Immature natural killer cell (primary cell): Measurements from ENCODE around the gene SPI1. TPM values are rescaled to one million over a fixed set of nuclear protein-coding genes. Genes with fewer than 3 reads are reported as not detected.
"Not testable (repeated sequence)": the region's sequence is repeated elsewhere in the genome, so short reads cannot be mapped to it uniquely, and the experiment has no call there.

Experiments used
- DNase-seq, 3 donors: peaks; one replicate each; pipeline ENCODE4 v3.0.0; 2022; ENCODE audit warnings: mixed read lengths in 1 of 3
- H3K27ac Mint-ChIP-seq, 6 donors: one replicate each; pipeline ENCODE4 v1.8.0; 2020; ENCODE audit warnings: mixed read lengths in 6 of 6, mild to moderate bottlenecking in 5 of 6, inconsistent platforms in 4 of 6, moderate library complexity in 3 of 6
- H3K27me3 Mint-ChIP-seq, 3 donors: one replicate each; pipeline ENCODE4 v1.8.0; 2020 to 2021; ENCODE audit warnings: low read depth in 3 of 3, mild to moderate bottlenecking in 3 of 3, mixed read lengths in 3 of 3, moderate library complexity in 3 of 3, inconsistent platforms in 1 of 3
- H3K36me3 Mint-ChIP-seq, 3 donors: one replicate each; pipeline ENCODE4 v1.8.0; 2020; ENCODE audit warnings: mixed read lengths in 3 of 3, inconsistent platforms in 2 of 3, mild to moderate bottlenecking in 2 of 3
- H3K4me1 Mint-ChIP-seq, 2 donors: one replicate each; pipeline ENCODE4 v1.8.0; 2020; ENCODE audit warnings: inconsistent platforms in 2 of 2, mild to moderate bottlenecking in 2 of 2, mixed read lengths in 2 of 2, moderate library complexity in 1 of 2
- H3K4me3 Mint-ChIP-seq, 5 donors: one replicate each; pipeline ENCODE4 v1.8.0; 2020; ENCODE audit warnings: mild to moderate bottlenecking in 5 of 5, mixed read lengths in 5 of 5, inconsistent platforms in 3 of 5, moderate library complexity in 3 of 5
- H3K9me3 Mint-ChIP-seq, 6 donors: one replicate each; pipeline ENCODE4 v1.8.0; 2020; ENCODE audit warnings: mild to moderate bottlenecking in 6 of 6, mixed read lengths in 6 of 6, inconsistent platforms in 4 of 6, moderate library complexity in 3 of 6
- polyA plus RNA-seq, 3 donors: library from polyadenylated mRNA; unstranded; fragments of 300-500 nt; fragmentation: Illumina TruSeq; gene quantifications; one replicate each; pipeline ENCODE4 v1.2.3, GENCODE V29; 2021

Gene SPI1
- polyA plus RNA-seq, 3 donors from 2014 or later = 0.95 to 3.6 (median 2.3) TPM

- no peaks in the 10 kb centered on the region for H3K9me3 Mint-ChIP-seq
- H3K36me3 Mint-ChIP-seq = no peaks in the 10 kb centered on the region
- H3K4me1 Mint-ChIP-seq = no peaks in the 10 kb centered on the region
- H3K27me3 Mint-ChIP-seq = peaks cover 0 to 3% (median 2%) of the 10 kb centered on the region in 3 donors
- H3K27ac Mint-ChIP-seq = peak overlapping the region in 1 of 6 donors; percentile 68
- no peak overlapping the region for H3K4me3 Mint-ChIP-seq
- no peak for DNase-seq
Measured at GRCh38 chr11:47342036-47342803, 36.1 kb downstream of the SPI1 start.

GRCh38 chr11:47340980-47341775 lies 37.2 kb downstream of the SPI1 start:
- H3K4me3 Mint-ChIP-seq = no peak overlapping the region
- H3K36me3 Mint-ChIP-seq = no peaks in the 10 kb centered on the region
- no peaks in the 10 kb centered on the region for H3K9me3 Mint-ChIP-seq
- no peak overlapping the region for H3K27ac Mint-ChIP-seq
- H3K27me3 Mint-ChIP-seq = peaks cover 0 to 3% (median 2%) of the 10 kb centered on the region in 3 donors
- H3K4me1 Mint-ChIP-seq = no peaks in the 10 kb centered on the region
- DNase-seq = no peak

- H3K4me1 Mint-ChIP-seq = no peaks in the 10 kb centered on the region
- no peaks in the 10 kb centered on the region for H3K36me3 Mint-ChIP-seq
- H3K27me3 Mint-ChIP-seq = peaks cover 0 to 3% (median 2%) of the 10 kb centered on the region in 3 donors
- H3K27ac Mint-ChIP-seq = no peak overlapping the region
- H3K4me3 Mint-ChIP-seq = no peak overlapping the region
- DNase-seq = no peak
- no peaks in the 10 kb centered on the region for H3K9me3 Mint-ChIP-seq
Measured at GRCh38 chr11:47340010-47340409, 38.3 kb downstream of the SPI1 start.

GRCh38 chr11:47338396-47339241 lies 39.7 kb downstream of the SPI1 start:
- peaks cover 0 to 2% (median 1%) of the 10 kb centered on the region in 3 donors for H3K27me3 Mint-ChIP-seq
- no peak overlapping the region for H3K27ac Mint-ChIP-seq
- H3K9me3 Mint-ChIP-seq = no peaks in the 10 kb centered on the region
- H3K4me1 Mint-ChIP-seq = no peaks in the 10 kb centered on the region
- DNase-seq = no peak
- no peaks in the 10 kb centered on the region for H3K36me3 Mint-ChIP-seq
- H3K4me3 Mint-ChIP-seq = no peak overlapping the region

- Mint-ChIP-seq H3K27me3 (peaks cover 0 to 2% (median 1%) of the 10 kb centered on the region in 3 donors), H3K9me3 (no peaks in the 10 kb centered on the region), H3K4me1 (no peaks in the 10 kb centered on the region), H3K27ac (no peak overlapping the region), H3K4me3 (no peak overlapping the region), H3K36me3 (no peaks in the 10 kb centered on the region)
- DNase-seq = no peak
Measured at GRCh38 chr11:47337229-47337924, 41.0 kb downstream of the SPI1 start.

GRCh38 chr11:47336595-47336994 lies 41.8 kb downstream of the SPI1 start:
- H3K27me3 Mint-ChIP-seq = peaks cover 0 to 1% (median under 1%) of the 10 kb centered on the region in 3 donors
- no peaks in the 10 kb centered on the region for H3K36me3 Mint-ChIP-seq
- no peaks in the 10 kb centered on the region for H3K4me1 Mint-ChIP-seq
- H3K9me3 Mint-ChIP-seq = no peaks in the 10 kb centered on the region
- H3K4me3 Mint-ChIP-seq = no peak overlapping the region
- DNase-seq = no peak
- no peak overlapping the region for H3K27ac Mint-ChIP-seq

- Mint-ChIP-seq H3K4me1 (no peaks in the 10 kb centered on the region), H3K9me3 (no peaks in the 10 kb centered on the region), H3K27ac (no peak overlapping the region), H3K27me3 (peaks cover 0 to 3% (median 1%) of the 10 kb centered on the region in 3 donors), H3K36me3 (no peaks in the 10 kb centered on the region), H3K4me3 (no peak overlapping the region)
- no peak for DNase-seq
Measured at GRCh38 chr11:47335733-47336132, 42.6 kb downstream of the SPI1 start.

- not testable (repeated sequence) for H3K36me3 Mint-ChIP-seq, H3K27ac Mint-ChIP-seq, H3K9me3 Mint-ChIP-seq, DNase-seq, H3K27me3 Mint-ChIP-seq, H3K4me1 Mint-ChIP-seq, H3K4me3 Mint-ChIP-seq
Measured at GRCh38 chr11:47334699-47335411, 43.5 kb downstream of the SPI1 start.

GRCh38 chr11:47333886-47334443 lies 44.4 kb downstream of the SPI1 start:
- Mint-ChIP-seq H3K27ac (no peak overlapping the region), H3K36me3 (peaks cover 0 to 5% (median 3%) of the 10 kb centered on the region in 3 donors), H3K27me3 (peaks cover 0 to 3% (median 0%) of the 10 kb centered on the region in 3 donors), H3K4me1 (no peaks in the 10 kb centered on the region), H3K9me3 (no peaks in the 10 kb centered on the region), H3K4me3 (no peak overlapping the region)
- no peak for DNase-seq

GRCh38 chr11:47333526-47333845 lies 44.9 kb downstream of the SPI1 start:
- DNase-seq = no peak
- Mint-ChIP-seq H3K9me3 (no peaks in the 10 kb centered on the region), H3K4me1 (no peaks in the 10 kb centered on the region), H3K36me3 (peaks cover 0 to 10% (median 5%) of the 10 kb centered on the region in 3 donors), H3K27me3 (peaks cover 0 to 3% (median under 1%) of the 10 kb centered on the region in 3 donors), H3K27ac (no peak overlapping the region), H3K4me3 (no peak overlapping the region)

- DNase-seq = no peak
- Mint-ChIP-seq H3K27ac (no peak overlapping the region), H3K4me1 (no peaks in the 10 kb centered on the region), H3K36me3 (peaks cover under 1 to 11% (median 6%) of the 10 kb centered on the region in 3 donors), H3K4me3 (no peak overlapping the region), H3K27me3 (peaks cover 0 to 3% (median 1%) of the 10 kb centered on the region in 3 donors), H3K9me3 (no peaks in the 10 kb centered on the region)
Measured at GRCh38 chr11:47332791-47333525, 45.4 kb downstream of the SPI1 start.

GRCh38 chr11:47332303-47332711 lies 46.0 kb downstream of the SPI1 start:
- H3K4me1 Mint-ChIP-seq = no peaks in the 10 kb centered on the region
- peaks cover 0 to 3% (median 1%) of the 10 kb centered on the region in 3 donors for H3K27me3 Mint-ChIP-seq
- H3K36me3 Mint-ChIP-seq = peaks cover 3 to 15% (median 8%) of the 10 kb centered on the region in 3 donors
- H3K9me3 Mint-ChIP-seq = no peaks in the 10 kb centered on the region
- no peak for DNase-seq
- no peak overlapping the region for H3K4me3 Mint-ChIP-seq
- no peak overlapping the region for H3K27ac Mint-ChIP-seq
